H9 (cell line): Measurements from ENCODE around the gene ANKRD65. TPM values are rescaled to one million over a fixed set of nuclear protein-coding genes. Genes with fewer than 3 reads are reported as not detected.

ENCODE experiments used
- DNase-seq: peaks from one replicate; pipeline ENCODE4 v3.0.0-alpha.2; 2017
- H2AFZ ChIP-seq: one replicate; pipeline ENCODE4 v1.6.1; 2013; ENCODE audit warnings: mild to moderate bottlenecking, low read length, control low read depth, moderate library complexity
- H2AK5ac ChIP-seq: 2 replicates; pipeline ENCODE4 v1.6.1; 2013; ENCODE audit warnings: low read length, control low read depth, mixed read lengths; ENCODE audit not compliant: insufficient read length
- H2BK120ac ChIP-seq: one replicate; pipeline ENCODE4 v1.6.1; 2013; ENCODE audit warnings: low read depth, mild to moderate bottlenecking, low read length, control low read depth, inconsistent platforms; ENCODE audit not compliant: poor library complexity, severe bottlenecking
- H2BK12ac ChIP-seq: 2 replicates; pipeline ENCODE4 v1.6.1; 2013; ENCODE audit warnings: low read length, control low read depth, mixed read lengths, low read depth; ENCODE audit not compliant: insufficient read length
- H2BK15ac ChIP-seq: 2 replicates; pipeline ENCODE4 v1.6.1; 2013; ENCODE audit warnings: low read depth, low read length, control low read depth
- H2BK20ac ChIP-seq: one replicate; pipeline ENCODE4 v1.6.1; 2013; ENCODE audit warnings: low read depth, mild to moderate bottlenecking, low read length, control low read depth, inconsistent platforms; ENCODE audit not compliant: poor library complexity, severe bottlenecking
- H2BK5ac ChIP-seq: 2 replicates; pipeline ENCODE4 v1.6.1; 2013; ENCODE audit warnings: low read length, control low read depth, mixed read lengths; ENCODE audit not compliant: insufficient read length
- H3K14ac ChIP-seq: 2 replicates; pipeline ENCODE4 v1.6.1; 2013; ENCODE audit warnings: low read length, control low read depth; ENCODE audit not compliant: insufficient read depth
- H3K18ac ChIP-seq: 2 replicates; pipeline ENCODE4 v1.6.1; 2013; ENCODE audit warnings: low read depth, mild to moderate bottlenecking, mixed read lengths, low read length, control low read depth; ENCODE audit not compliant: insufficient read length
- H3K23ac ChIP-seq: 2 replicates; pipeline ENCODE4 v1.6.1; 2013; ENCODE audit warnings: low read length, control low read depth, mixed read lengths, low read depth; ENCODE audit not compliant: insufficient read length
- H3K23me2 ChIP-seq: 2 replicates; pipeline ENCODE4 v1.6.1; 2013; ENCODE audit warnings: low read depth, mild to moderate bottlenecking, mixed read lengths, low read length, control low read depth; ENCODE audit not compliant: insufficient read length, poor library complexity, severe bottlenecking
- H3K27ac ChIP-seq: 2 replicates; pipeline ENCODE4 v1.5.1; 2013; ENCODE audit warnings: low read length, control low read depth, mixed read lengths, low read depth; ENCODE audit not compliant: insufficient read length
- H3K27me3 ChIP-seq: 2 replicates; pipeline ENCODE4 v1.6.1; 2013; ENCODE audit warnings: low read length, control low read depth, inconsistent platforms; ENCODE audit not compliant: insufficient read depth
- H3K4ac ChIP-seq: 2 replicates; pipeline ENCODE4 v1.6.1; 2013; ENCODE audit warnings: low read depth, mild to moderate bottlenecking, control low read depth, inconsistent platforms, low read length, moderate library complexity
- H3K4me1 ChIP-seq: 2 replicates; pipeline ENCODE4 v1.6.1; 2013; ENCODE audit warnings: low read length, control low read depth, inconsistent platforms; ENCODE audit not compliant: insufficient read depth
- H3K4me2 ChIP-seq: 2 replicates; pipeline ENCODE4 v1.6.1; 2013; ENCODE audit warnings: low read length, control low read depth, mixed read lengths; ENCODE audit not compliant: insufficient read length, insufficient read depth
- H3K56ac ChIP-seq: 2 replicates; pipeline ENCODE4 v1.6.1; 2013; ENCODE audit warnings: low read depth, mild to moderate bottlenecking, mixed read lengths, low read length, control low read depth; ENCODE audit not compliant: insufficient read length
- H3K79me1 ChIP-seq: 2 replicates; pipeline ENCODE4 v1.6.1; 2013; ENCODE audit warnings: low read depth, mild to moderate bottlenecking, moderate library complexity, low read length, control low read depth, inconsistent platforms; ENCODE audit not compliant: insufficient read depth, poor library complexity, severe bottlenecking
- H3K79me2 ChIP-seq: 2 replicates; pipeline ENCODE4 v1.6.1; 2013; ENCODE audit warnings: low read length, control low read depth, inconsistent platforms; ENCODE audit not compliant: insufficient read depth
- H3K9ac ChIP-seq: 2 replicates; pipeline ENCODE4 v1.6.1; 2013; ENCODE audit warnings: low read length, control low read depth, mixed read lengths; ENCODE audit not compliant: insufficient read length; ENCODE audit errors: extremely low read depth
- H3K9me3 ChIP-seq: one replicate; pipeline ENCODE4 v1.6.1; 2013; ENCODE audit warnings: low read depth, low read length, inconsistent platforms; ENCODE audit not compliant: control insufficient read depth
- H3T11ph ChIP-seq: one replicate; pipeline ENCODE4 v1.6.1; 2013; ENCODE audit warnings: mild to moderate bottlenecking, low read length, control low read depth, inconsistent platforms
- H4K20me1 ChIP-seq: one replicate; pipeline ENCODE4 v1.6.1; 2013; ENCODE audit not compliant: control insufficient read depth, insufficient read length, insufficient read depth
- H4K5ac ChIP-seq: 2 replicates; pipeline ENCODE4 v1.6.1; 2013; ENCODE audit warnings: low read depth, mild to moderate bottlenecking, mixed read lengths, low read length, control low read depth; ENCODE audit not compliant: insufficient read length
- H4K8ac ChIP-seq: replicated peaks from 2 replicates; pipeline ENCODE4 v1.6.1; 2013; ENCODE audit warnings: low read length, control low read depth, mixed read lengths, low read depth; ENCODE audit not compliant: insufficient read length
- H4K91ac ChIP-seq: 2 replicates; pipeline ENCODE4 v1.6.1; 2013; ENCODE audit warnings: low read depth, mild to moderate bottlenecking, moderate library complexity, mixed read lengths, low read length, control low read depth; ENCODE audit not compliant: insufficient read length
- H3K27ac Mint-ChIP-seq, 3 experiments: 2 replicates in 2 of 3; 3 replicates in 1 of 3; pipeline ENCODE4 v1.8.0; 2020 to 2021; ENCODE audit warnings: mixed read lengths in 3 of 3, mild to moderate bottlenecking in 1 of 3, moderate library complexity in 1 of 3
- H3K27me3 Mint-ChIP-seq: 2 replicates; pipeline ENCODE4 v1.8.0; 2021; ENCODE audit warnings: low read depth, mild to moderate bottlenecking, moderate library complexity, mixed read lengths
- H3K36me3 Mint-ChIP-seq, 3 experiments: 2 replicates in 2 of 3; 3 replicates in 1 of 3; pipeline ENCODE4 v1.8.0; 2020 to 2021; ENCODE audit warnings: low read depth in 3 of 3, mixed read lengths in 3 of 3; ENCODE audit not compliant: insufficient read depth in 1 of 3
- H3K4me1 Mint-ChIP-seq, 2 experiments: 2 replicates each; pipeline ENCODE4 v1.8.0; 2020; ENCODE audit warnings: mixed read lengths in 2 of 2
- H3K4me3 Mint-ChIP-seq, 2 experiments: 2 replicates in 1 of 2; 3 replicates in 1 of 2; pipeline ENCODE4 v1.8.0; 2020 to 2021; ENCODE audit warnings: mild to moderate bottlenecking in 2 of 2, mixed read lengths in 2 of 2, moderate library complexity in 1 of 2
- H3K9me3 Mint-ChIP-seq, 2 experiments: 2 replicates in 1 of 2; 3 replicates in 1 of 2; pipeline ENCODE4 v1.8.0; 2020; ENCODE audit warnings: mild to moderate bottlenecking in 2 of 2, mixed read lengths in 2 of 2, moderate library complexity in 1 of 2
- WGBS: extraction: QIAGEN DNeasy Blood & Tissue Kit; methylation state at CpG from one replicate; pipeline ENCODE4 v1.1.7; 2013; ENCODE audit warnings: missing lambda C conversion rate, low lambda C conversion rate, mixed read lengths; ENCODE audit not compliant: insufficient read length; ENCODE audit errors: extremely low coverage; 5-methylcytosine and 5-hydroxymethylcytosine counted together
- total RNA-seq: library from RNA; stranded (reverse); gene quantifications from 2 replicates; pipeline ENCODE4 v1.2.1, GENCODE V29; 2021
- TF ChIP-seq, protein P1 (sequence below): fragments of 200-600 bp; sonication (generic); conservative IDR thresholded peaks from 3 replicates; pipeline ENCODE4 v1.8.0; 2021; ENCODE audit warnings: antibody characterized with exemption, mild to moderate bottlenecking

Gene ANKRD65
- total RNA-seq, 1 experiment from 2014 or later = 3.1 TPM

DNA sequence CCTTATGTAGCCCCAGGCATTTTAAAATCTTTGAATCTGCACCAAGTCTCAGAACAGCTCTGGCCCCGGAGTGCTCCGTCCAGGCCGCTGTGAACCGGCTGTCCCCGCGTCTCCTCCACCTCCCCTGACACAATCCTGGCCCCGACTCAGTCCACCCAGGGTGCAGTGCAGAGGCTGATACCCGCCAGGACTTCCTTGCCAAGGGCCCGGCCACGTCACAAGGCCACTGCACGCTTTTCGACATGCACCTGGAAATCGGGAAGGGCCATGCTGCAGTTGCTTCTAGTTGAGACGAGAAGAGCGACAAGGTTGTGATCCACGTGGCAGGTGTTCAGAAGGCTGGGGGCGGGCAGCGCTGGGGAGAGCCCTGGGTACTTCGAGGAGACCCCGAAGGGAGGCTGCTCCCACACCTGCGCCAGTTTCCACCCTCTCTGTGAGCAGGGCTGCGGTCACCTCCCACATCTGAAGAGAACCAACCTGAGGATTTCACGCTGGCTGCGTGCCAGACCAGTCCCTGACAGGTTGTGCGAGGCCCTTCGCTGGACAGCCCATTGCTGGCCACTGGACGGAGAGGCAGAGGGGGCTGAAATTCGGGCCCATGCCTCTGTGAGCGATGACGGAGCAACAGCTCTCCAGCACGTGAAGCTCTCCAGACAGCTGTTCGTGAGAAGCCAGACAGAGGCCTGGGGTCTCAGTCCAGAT, 21.1 kb upstream of the ANKRD65 start:
- Mint-ChIP-seq H3K4me3 (no peak overlapping the region), H3K9me3 (no peaks in the 10 kb centered on the region), H3K36me3 (peaks cover 0 to 9% (median 3%) of the 10 kb centered on the region in 3 experiments; a peak in 4 of 7 replicates), H3K27me3 (no peaks in the 10 kb centered on the region), H3K27ac (no peak overlapping the region), H3K4me1 (peaks cover 4% of the 10 kb centered on the region in 2 experiments)
- Histone ChIP-seq H3K79me2 (no peaks in the 10 kb centered on the region; the same call in 1 of the 2 replicates), H2AFZ (no peak overlapping the region), H4K91ac (no peak overlapping the region), H3K18ac (no peak overlapping the region), H3K23me2 (no peaks in the 10 kb centered on the region), H2BK12ac (no peak overlapping the region), H3K27me3 (no peaks in the 10 kb centered on the region), H3K56ac (no peak overlapping the region), H4K5ac (no peak overlapping the region), H2BK120ac (no peak overlapping the region), H3K23ac (no peak overlapping the region), H3T11ph (no peak overlapping the region), H3K4ac (no peak overlapping the region), H4K20me1 (no peaks in the 10 kb centered on the region), H3K9me3 (no peaks in the 10 kb centered on the region), H2BK5ac (no peak overlapping the region), H2BK20ac (no peak overlapping the region), H3K79me1 (no peaks in the 10 kb centered on the region), H3K9ac (no peak overlapping the region), H2AK5ac (no peak overlapping the region), H2BK15ac (no peak overlapping the region), H3K4me2 (no peak overlapping the region), H3K14ac (no peak overlapping the region), H3K27ac (no peak overlapping the region), H4K8ac (no peak overlapping the region), H3K4me1 (no peaks in the 10 kb centered on the region)
- DNase-seq = no peak
- WGBS = no CpG with 5 or more reads among the region's 32 CpGs
- TF ChIP-seq, protein P1, sequence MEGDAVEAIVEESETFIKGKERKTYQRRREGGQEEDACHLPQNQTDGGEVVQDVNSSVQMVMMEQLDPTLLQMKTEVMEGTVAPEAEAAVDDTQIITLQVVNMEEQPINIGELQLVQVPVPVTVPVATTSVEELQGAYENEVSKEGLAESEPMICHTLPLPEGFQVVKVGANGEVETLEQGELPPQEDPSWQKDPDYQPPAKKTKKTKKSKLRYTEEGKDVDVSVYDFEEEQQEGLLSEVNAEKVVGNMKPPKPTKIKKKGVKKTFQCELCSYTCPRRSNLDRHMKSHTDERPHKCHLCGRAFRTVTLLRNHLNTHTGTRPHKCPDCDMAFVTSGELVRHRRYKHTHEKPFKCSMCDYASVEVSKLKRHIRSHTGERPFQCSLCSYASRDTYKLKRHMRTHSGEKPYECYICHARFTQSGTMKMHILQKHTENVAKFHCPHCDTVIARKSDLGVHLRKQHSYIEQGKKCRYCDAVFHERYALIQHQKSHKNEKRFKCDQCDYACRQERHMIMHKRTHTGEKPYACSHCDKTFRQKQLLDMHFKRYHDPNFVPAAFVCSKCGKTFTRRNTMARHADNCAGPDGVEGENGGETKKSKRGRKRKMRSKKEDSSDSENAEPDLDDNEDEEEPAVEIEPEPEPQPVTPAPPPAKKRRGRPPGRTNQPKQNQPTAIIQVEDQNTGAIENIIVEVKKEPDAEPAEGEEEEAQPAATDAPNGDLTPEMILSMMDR = no peak
